NCI-H1930 (cell line): ENCODE results near the gene ATRN.

Experiments used
- DNase-seq, 2 experiments: peaks; one replicate each; lab custom pipeline; 2025; lab: John Stamatoyannopoulos, UW

The ATRN gene

DNA sequence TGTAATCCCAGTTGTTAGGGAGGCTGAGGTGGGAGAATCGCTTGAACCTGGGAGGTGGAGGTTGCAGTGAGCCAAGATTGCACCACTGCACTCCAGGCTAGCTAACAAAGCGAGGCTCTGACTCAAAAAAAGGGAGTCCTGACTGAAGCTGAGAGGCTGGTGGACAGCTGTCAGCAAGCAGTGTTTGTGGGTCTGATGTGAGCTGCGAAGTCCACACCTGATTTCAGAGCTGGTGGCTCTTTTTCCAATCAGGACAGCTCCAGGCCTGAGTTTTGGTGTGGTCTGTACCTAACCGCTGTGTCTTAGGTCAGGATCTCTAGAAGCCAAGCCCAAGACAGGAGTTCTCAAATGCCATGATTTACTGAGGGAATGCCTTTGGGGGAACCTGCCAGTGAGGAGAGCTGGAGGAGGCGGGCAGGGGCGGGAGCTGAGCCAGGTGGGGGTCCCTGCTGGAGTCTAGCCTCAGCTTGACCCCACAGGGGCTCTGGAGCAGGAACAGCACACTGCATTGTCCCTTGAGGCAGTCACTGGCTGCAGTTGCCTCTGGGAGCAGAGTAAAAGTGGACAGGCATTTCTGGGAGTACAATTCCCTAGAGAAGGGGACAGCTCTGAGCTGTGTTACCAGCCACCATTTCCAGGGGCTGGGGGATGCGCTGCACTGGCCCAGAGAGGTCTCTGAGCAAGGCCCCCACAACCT lies 187.3 kb downstream of the ATRN start:
- no peak for DNase-seq

- no peak for DNase-seq
Observed at GRCh38 chr20:3658716-3659491, 188.1 kb downstream of the ATRN start.

DNA sequence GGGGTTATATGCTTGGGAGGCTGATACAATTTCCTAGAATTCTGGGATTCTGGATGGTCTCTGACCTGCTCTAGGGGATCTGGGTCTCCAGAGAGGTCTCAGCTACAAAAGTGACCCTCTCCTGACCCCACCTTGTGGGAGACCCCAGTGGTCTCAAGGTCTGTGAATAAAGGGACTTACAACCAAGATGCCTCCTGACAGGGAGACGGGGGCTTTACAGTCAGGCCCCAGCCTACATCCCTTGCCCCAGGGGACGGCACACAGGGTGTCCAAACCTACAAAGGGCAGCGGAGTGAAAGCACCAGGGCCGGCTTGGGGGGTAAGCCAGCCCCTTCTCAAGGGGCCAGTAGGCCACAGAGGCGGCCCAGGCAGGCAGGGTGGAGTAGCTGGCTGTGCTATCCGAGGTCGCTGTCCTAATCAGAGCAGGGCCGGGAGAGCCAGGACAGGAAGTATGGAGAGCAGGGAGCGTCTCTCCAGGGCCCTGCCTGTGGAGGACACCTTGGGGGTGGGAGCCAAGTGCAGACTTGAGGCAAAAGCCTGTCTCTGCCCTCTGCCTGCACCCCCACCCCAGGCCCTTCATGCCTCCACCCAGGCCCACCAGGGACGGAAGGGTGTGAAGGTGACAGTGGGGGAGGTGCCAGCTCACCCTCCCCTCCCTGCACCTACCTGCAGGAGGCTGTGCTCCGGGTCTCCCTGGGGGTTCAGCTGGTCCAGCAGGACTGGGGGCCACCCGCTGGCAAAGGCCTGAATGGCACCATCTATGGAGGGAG lies 188.9 kb downstream of the ATRN start:
- DNase-seq, result no peak

DNA sequence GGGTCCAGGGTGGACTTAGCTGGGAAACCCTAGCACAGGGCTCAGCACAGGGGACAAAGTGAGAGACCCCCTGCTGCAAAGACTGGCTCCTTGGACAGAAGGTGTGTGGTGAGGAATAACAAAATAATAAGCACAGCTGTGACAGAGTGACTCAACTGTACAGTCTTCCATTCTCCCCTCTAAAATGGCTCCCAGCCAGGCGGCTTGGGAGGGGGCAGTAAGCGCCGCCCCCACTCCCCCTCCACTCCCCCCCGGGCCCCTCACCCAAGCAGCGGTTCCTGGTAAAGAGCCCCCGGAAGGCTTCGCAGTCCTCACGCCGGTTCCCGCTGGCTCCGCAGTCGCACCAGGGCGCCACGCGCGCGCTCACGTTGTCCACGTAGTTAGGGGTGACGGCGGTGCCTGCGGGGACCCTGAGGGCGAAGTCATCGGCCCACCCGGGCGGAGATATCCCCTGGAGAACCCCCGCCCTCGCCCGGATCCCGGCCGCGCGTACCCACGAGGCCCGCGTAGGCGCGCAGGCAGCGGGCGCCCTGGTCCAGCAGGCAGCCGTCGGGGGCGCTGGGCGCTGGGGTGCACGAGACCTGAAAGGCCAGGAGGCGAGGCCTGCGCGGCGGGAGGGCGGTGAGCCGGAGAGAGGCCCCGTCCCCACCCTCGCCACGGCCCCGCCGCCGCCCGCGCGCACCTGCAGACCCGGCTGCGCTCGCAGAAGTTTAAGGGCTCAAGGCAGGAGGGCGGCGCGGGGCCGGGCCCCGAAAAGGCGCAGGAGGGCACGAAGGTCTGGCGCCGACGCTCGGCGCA lies 189.6 kb downstream of the ATRN start:
- no peak for DNase-seq

GRCh38 chr20:3661060-3661813 lies 190.4 kb downstream of the ATRN start:
- DNase-seq, result no peak

GRCh38 chr20:3661814-3662665 lies 191.2 kb downstream of the ATRN start:
- no peak for DNase-seq

- no peak for DNase-seq
Observed at GRCh38 chr20:3663031-3663701, 192.3 kb downstream of the ATRN start, which contains the start of gene GFRA4. TSS of gene GFRA4 (minus strand) at chr20:3663399. CDS start at chr20:3663399, 0 bp downstream.

- DNase-seq, result no peak
Observed at GRCh38 chr20:3663858-3664257, 193.0 kb downstream of the ATRN start.

DNA sequence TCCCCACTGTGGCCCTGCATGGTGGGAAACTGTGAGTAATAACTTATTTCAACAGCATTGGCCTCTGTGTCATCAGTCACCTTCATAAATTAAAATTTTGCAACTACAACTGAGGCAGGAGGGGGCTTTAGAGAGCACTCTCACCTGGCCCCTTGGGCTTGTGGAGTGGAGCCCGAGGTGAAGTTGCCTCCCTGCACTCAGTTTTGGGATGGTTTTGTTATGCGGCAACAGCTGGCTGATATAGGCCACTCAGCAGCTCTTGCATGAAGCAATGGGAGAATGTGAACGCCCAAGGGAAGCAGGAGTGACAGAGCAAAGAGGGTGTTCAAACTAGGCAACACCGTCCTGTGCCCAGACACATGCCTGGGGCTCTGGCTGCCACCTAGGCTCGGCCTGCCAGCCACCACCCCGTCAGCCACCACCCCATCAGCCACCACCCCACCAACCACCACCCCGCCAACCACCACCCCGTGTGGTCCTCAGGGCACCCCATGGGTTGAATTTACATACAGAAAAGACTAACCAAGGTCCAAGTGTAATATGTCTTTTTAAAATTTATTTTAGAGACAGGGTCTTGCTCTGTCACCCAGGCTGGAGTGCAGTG lies 196.7 kb downstream of the ATRN start:
- DNase-seq, result no peak

GRCh38 chr20:3669710-3670367 lies 199.0 kb downstream of the ATRN start:
- no peak for DNase-seq

DNA sequence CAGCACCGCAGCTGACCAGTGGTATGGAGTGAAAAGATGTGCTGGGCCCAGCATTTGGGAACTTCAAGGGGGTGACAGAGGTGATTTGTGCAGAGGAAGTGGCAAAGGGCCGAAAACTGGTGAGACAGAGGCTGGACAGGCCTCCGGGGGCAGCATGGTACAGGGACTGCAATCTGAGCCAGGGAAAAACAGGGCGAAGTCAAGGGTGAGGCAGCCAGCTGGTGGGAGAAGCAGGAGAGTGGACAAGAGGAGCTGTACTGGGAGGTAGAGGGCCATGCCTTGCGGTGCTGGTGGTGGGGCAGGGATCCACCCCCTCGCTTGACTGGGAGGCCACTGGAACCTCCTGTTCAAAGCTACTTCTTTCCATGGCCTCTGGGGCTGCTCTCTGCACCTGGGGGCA lies 199.7 kb downstream of the ATRN start:
- DNase-seq, result no peak

GRCh38 chr20:3670945-3671344 lies 200.1 kb downstream of the ATRN start:
- DNase-seq, result no peak

GRCh38 chr20:3671986-3672546 lies 201.2 kb downstream of the ATRN start:
- no peak for DNase-seq

GRCh38 chr20:3672547-3673171 lies 201.8 kb downstream of the ATRN start:
- no peak for DNase-seq

- no peak for DNase-seq
Observed at GRCh38 chr20:3673221-3674070, 202.6 kb downstream of the ATRN start.

DNA sequence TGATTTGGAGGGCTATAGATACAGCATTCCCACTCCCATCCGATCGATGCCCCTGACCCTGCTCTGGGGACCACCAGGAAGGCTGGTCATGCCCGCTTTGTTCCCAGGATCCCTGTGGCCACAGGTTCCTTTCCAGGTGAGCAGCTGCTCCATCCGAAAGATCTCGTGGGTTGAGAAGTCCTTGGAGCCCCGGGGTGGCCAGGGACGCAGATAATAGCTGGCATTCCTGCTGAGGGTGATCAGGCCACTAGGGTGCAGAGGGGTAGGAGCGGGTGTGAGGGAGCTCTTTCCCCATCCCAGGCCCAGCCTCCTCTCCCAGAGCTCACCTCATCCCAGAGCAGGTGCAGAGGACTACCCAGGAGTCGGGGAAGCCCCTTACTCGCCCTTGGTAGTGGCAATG lies 203.6 kb downstream of the ATRN start:
- DNase-seq, result no peak
